ENCODE data around the gene SPRR2A. TPM values are rescaled to one million over a fixed set of nuclear protein-coding genes. Genes with fewer than 3 reads are reported as not detected.

Gene SPRR2A
- total RNA-seq (2022) (not detected in 2 replicates), Bru-seq, nascent RNA (not detected), BruChase-seq, experiment 1, labeled RNA remaining after a 2-hour chase (not detected), BruChase-seq, experiment 2, labeled RNA remaining after a 6-hour chase (not detected)
- long read RNA-seq: 0 reads

DNA sequence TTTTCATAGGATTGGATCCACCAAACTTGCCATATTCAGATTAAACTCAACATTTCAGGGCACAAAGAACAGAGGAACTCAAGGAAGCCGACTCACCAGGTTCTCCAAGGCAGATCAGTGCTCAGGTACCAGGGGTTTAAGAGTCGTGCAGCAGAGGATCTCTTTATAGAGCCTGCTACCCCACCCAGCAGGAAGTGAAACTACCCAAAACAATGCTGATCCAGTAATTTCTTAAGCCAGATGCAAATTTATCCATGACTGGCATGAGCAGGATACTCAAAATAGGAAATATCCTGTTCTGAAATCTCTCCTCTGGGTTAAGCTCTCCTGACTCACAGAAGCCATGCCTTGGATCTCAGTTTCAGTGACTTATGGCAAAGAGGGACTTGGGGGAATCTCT lies at the start of gene SPRR2A:
Gene SPRR2A, minus strand, starts transcription at position 138 of the 400 bp plus-strand sequence. CDS start 777 bp downstream, outside the sequence.
- Mint-ChIP-seq H3K4me3 (ENCODE audit: unreplicated experiment) (no peak within 1 kb of the TSS), H3K4me1 (ENCODE audit: low read depth, unreplicated experiment) (peaks cover 14% of the 10 kb centered on the region), H3K27ac (ENCODE audit: unreplicated experiment) (no peak within 1 kb of the TSS), H3K36me3 (ENCODE audit: insufficient read depth, unreplicated experiment) (no peaks in the 10 kb centered on the region), H3K9me3 (ENCODE audit: unreplicated experiment) (no peaks in the 10 kb centered on the region), H3K27me3 (ENCODE audit: insufficient read depth, unreplicated experiment) (peaks cover 16% of the 10 kb centered on the region)
- no peaks in the 10 kb centered on the region for H3K9me3 ChIP-seq
- CTCF ChIA-PET: no interaction called here
- POLR2A ChIA-PET: no interaction called here
- BruUV-seq (replicated peaks): no TSS peak
- intact Hi-C loops (cut with micrococcal nuclease; ENCODE audit: unreplicated experiment): no loop called here
- H3K4me3 ChIP-seq (ENCODE audit: low read depth, low read length): no peak within 1 kb of the TSS
- peaks cover 22% of the 10 kb centered on the region for H3K4me1 ChIP-seq
- no peaks in the 10 kb centered on the region for H3K36me3 ChIP-seq (ENCODE audit: control insufficient read depth, insufficient read depth, low read length)
- TF ChIP-seq, protein P1, sequence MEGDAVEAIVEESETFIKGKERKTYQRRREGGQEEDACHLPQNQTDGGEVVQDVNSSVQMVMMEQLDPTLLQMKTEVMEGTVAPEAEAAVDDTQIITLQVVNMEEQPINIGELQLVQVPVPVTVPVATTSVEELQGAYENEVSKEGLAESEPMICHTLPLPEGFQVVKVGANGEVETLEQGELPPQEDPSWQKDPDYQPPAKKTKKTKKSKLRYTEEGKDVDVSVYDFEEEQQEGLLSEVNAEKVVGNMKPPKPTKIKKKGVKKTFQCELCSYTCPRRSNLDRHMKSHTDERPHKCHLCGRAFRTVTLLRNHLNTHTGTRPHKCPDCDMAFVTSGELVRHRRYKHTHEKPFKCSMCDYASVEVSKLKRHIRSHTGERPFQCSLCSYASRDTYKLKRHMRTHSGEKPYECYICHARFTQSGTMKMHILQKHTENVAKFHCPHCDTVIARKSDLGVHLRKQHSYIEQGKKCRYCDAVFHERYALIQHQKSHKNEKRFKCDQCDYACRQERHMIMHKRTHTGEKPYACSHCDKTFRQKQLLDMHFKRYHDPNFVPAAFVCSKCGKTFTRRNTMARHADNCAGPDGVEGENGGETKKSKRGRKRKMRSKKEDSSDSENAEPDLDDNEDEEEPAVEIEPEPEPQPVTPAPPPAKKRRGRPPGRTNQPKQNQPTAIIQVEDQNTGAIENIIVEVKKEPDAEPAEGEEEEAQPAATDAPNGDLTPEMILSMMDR (IDR thresholded peaks at IDR 0.05; ENCODE audit: insufficient read depth in 1 of 2, low read depth in 1 of 2, low read length in 1 of 2, severe bottlenecking in 1 of 2, unreplicated experiment in 1 of 2): no peak
- DNase-seq: no peak
- no peaks in the 10 kb centered on the region for H3K27me3 ChIP-seq (replicated peaks; ENCODE audit: control insufficient read depth, insufficient read depth, low read length)

DNA sequence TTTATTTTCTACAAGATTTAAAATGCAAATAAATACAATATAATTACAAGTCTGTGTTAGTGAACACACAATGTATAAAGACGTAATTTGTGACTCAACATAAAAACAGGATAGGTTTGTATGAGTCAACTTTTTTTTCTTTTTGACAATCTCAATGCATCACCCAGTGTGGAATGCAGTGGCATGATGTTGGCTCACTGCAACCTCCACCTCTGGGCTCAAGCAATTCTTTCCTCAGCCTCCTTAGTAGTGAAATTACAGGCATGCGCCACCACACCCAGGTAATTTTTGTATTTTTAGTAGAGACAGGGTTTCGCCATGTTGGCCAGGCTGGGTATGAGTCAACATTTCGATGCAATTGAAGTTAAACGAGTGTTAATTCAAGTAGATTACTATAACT lies 42.9 kb upstream of the SPRR2A start:
- no peaks in the 10 kb centered on the region for H3K36me3 ChIP-seq (ENCODE audit: control insufficient read depth, insufficient read depth, low read length)
- TF ChIP-seq, protein P1 (IDR thresholded peaks at IDR 0.05; ENCODE audit: insufficient read depth in 1 of 2, low read depth in 1 of 2, low read length in 1 of 2, severe bottlenecking in 1 of 2, unreplicated experiment in 1 of 2): no peak
- H3K9me3 ChIP-seq: no peaks in the 10 kb centered on the region
- Mint-ChIP-seq H3K4me1 (ENCODE audit: low read depth, unreplicated experiment) (no peaks in the 10 kb centered on the region), H3K36me3 (ENCODE audit: insufficient read depth, unreplicated experiment) (no peaks in the 10 kb centered on the region), H3K9me3 (ENCODE audit: unreplicated experiment) (no peaks in the 10 kb centered on the region), H3K4me3 (ENCODE audit: unreplicated experiment) (no peak overlapping the region), H3K27ac (ENCODE audit: unreplicated experiment) (no peak overlapping the region), H3K27me3 (ENCODE audit: insufficient read depth, unreplicated experiment) (peaks cover 22% of the 10 kb centered on the region)
- H3K4me1 ChIP-seq: no peaks in the 10 kb centered on the region
- no peak for DNase-seq
- no peak overlapping the region for H3K4me3 ChIP-seq (ENCODE audit: low read depth, low read length)
- H3K27me3 ChIP-seq (replicated peaks; ENCODE audit: control insufficient read depth, insufficient read depth, low read length): no peaks in the 10 kb centered on the region
- BruUV-seq (replicated peaks): no TSS peak
- intact Hi-C loops (cut with micrococcal nuclease; ENCODE audit: unreplicated experiment): no loop called here
- CTCF ChIA-PET: no interaction called here
- POLR2A ChIA-PET: no interaction called here

DNA sequence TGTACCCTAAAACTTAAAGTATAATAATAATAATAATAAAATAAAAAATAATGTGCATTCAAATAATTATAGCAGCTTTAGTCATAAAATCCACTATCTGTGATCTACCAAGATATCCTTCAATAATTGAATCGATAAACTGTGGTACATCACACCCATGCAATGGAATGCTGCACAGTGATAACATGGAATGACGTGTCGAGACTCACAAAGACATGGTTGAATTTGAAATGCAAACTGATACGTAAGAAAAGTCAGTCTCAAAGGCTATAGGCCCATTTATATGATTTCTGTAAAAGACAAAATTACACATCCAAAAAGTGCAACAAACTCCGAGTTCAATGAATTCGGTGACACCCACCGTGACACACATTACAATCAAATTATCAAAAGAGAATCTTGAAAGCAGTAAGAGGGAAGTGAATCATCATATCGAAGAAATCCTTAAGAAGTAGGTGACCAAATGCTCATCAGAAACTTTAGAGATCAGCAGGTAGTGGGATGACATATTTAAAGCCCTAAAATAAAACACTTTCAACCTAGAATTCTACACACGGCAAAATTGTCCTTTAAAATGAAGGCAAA lies 42.2 kb upstream of the SPRR2A start:
- H3K27me3 ChIP-seq (replicated peaks; ENCODE audit: control insufficient read depth, insufficient read depth, low read length): no peaks in the 10 kb centered on the region
- intact Hi-C loops (cut with micrococcal nuclease; ENCODE audit: unreplicated experiment): loop anchor here (10.0 kb wide), 1 partner anchor 95 kb away; no protein-coding TSS in a partner anchor
- no peaks in the 10 kb centered on the region for H3K9me3 ChIP-seq
- H3K36me3 ChIP-seq (ENCODE audit: control insufficient read depth, insufficient read depth, low read length): no peaks in the 10 kb centered on the region
- CTCF ChIA-PET: no interaction called here
- no peaks in the 10 kb centered on the region for H3K4me1 ChIP-seq
- DNase-seq: no peak
- H3K9me3 Mint-ChIP-seq (ENCODE audit: unreplicated experiment): no peaks in the 10 kb centered on the region
- H3K27ac Mint-ChIP-seq (ENCODE audit: unreplicated experiment): no peak overlapping the region
- TF ChIP-seq, protein P1 (IDR thresholded peaks at IDR 0.05; ENCODE audit: insufficient read depth in 1 of 2, low read depth in 1 of 2, low read length in 1 of 2, severe bottlenecking in 1 of 2, unreplicated experiment in 1 of 2): no peak
- H3K4me3 ChIP-seq (ENCODE audit: low read depth, low read length): no peak overlapping the region
- POLR2A ChIA-PET: no interaction called here
- H3K4me1 Mint-ChIP-seq (ENCODE audit: low read depth, unreplicated experiment): no peaks in the 10 kb centered on the region
- H3K36me3 Mint-ChIP-seq (ENCODE audit: insufficient read depth, unreplicated experiment): no peaks in the 10 kb centered on the region
- BruUV-seq (replicated peaks): no TSS peak
- H3K4me3 Mint-ChIP-seq (ENCODE audit: unreplicated experiment): no peak overlapping the region
- peaks cover 22% of the 10 kb centered on the region for H3K27me3 Mint-ChIP-seq (ENCODE audit: insufficient read depth, unreplicated experiment)
